Kasumi-1 (cell line): Measurements from ENCODE around the gene TMEM243.
A peak's percentile ranks its signal among the peaks of the same experiment; 100 is the strongest.
"Not testable (repeated sequence)": the region's sequence is repeated elsewhere in the genome, so short reads cannot be mapped to it uniquely, and the experiment has no call there.

Source experiments
- DNase-seq, 2 experiments: peaks; one replicate each; lab custom pipeline; 2025; lab: John Stamatoyannopoulos, UW

The TMEM243 gene

DNA sequence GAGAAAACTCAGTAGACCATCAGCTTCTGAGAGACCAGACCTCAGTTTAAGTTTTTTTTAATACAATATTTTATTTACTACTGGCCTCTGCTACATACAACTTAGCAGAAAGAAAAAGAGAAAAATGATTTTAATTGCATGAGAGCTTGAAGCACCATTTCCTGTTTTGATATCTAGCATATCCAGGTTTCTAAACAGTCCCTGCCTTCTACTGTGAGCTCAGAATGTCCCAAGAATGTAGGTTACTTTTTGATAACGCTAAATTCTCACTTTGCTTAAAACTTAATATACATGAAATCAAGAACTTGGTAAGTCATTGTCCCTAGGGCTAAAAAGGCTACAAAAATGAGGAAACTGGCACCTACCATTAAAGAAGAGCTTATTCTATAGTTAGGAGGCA is 7.0 kb downstream of the TMEM243 start:
- peak; percentile 7 to 36 for DNase-seq

DNA sequence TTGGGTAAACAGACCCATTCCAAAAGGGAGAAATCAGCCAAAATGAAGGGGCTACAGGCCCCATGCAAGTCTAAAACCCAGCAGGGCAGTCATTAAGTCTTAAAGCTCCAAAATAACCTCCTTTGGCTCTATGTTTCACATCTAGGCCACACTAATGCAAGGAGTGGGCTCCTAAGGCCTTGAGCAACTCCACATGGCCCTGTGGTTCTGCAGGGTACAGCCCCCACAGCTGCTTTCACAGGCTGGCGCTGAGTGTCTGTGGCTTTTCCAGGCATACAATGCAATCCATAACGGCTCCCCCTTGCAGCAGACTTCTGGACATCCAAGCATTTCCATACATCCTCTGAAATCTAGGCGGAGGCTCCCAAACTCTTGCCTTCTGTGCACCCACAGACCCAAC is 9.0 kb downstream of the TMEM243 start:
- DNase-seq: no peak

DNA sequence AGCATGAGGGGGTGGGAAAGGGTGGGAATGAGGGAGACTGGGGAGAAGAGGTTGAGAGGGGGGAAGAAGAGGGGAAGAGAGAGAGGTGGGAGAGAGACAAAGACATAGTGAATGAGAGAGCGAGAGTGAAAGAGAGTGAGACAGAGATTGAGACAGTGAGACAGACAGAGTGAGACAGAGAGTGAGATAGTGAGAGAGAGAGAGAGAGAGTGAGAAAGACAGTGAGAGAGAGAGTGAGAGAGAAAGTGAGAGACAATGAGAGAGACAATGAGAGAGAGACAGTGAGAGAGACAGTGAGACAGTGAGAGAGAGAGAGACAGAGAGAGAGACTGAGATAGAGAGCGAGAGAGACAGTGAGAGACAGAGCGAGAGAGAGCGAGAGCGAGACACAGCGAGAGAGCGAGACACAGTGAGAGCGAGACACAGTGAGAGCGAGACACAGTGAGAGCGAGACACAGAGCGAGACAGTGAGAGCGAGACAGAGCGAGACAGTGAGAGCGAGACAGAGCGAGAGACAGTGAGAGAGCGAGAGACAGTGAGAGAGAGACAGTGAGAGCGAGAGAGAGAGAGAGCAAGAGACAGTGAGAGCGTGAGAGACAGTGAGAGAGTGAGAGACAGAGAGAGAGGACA is 10.1 kb downstream of the TMEM243 start:
- DNase-seq: no peak

DNA sequence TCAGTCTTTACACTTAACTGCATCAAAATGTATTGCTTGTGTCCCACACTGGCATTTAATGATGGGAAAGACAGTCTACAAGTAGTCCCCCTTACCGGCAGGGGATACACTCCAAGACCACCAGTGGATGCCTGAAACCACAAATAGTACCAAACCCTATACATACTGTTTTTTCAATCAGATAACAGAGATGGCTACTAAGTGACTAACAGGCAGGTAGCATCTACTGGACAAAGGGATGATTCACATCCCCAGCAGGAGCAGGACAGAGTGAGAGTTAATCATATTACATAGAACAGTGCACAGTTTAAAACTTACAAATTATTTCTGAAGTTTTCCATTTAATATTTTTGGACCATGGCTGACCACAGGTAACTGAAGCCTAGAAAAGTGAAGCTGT is 13.2 kb downstream of the TMEM243 start:
- DNase-seq: no peak

DNA sequence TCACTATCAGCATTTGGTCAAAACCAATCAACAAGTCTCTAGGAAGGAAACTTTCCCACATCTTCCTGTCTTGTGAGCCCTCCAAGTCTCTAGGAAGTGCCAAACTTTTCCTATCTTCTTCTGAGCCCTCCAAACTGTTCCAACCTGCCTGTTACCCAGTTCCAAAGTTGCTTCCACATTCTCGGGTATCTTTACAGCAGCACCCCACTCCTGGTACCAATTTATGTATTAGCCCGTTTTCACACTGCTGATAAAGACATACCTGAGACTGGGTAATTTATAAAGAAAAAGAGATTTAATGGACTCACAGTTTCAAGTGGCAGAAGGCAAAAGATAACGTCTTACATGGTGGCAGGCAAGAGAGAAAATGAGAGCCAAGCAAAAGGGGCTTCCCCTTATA is 13.8 kb downstream of the TMEM243 start:
- DNase-seq: not testable (repeated sequence)

DNA sequence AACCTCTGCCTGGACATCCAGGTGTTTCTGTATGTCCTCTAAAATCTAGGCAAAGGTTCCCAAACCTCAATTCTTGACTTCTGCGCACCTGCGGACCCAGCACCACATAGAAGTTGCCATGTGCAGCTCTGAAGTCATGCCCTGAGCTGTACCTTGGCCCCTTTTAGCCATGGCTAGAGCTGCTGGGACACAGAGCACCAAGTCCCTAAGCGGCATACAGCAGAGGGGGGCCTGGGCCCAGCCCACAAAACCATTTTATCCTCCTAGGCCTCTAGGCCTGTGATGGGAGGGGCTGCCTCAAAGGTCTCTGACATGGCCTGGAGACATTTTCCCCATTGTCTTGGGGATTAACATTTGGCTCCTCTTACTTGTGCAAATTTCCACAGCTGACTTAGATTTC is 14.6 kb downstream of the TMEM243 start:
- DNase-seq: no peak

DNA sequence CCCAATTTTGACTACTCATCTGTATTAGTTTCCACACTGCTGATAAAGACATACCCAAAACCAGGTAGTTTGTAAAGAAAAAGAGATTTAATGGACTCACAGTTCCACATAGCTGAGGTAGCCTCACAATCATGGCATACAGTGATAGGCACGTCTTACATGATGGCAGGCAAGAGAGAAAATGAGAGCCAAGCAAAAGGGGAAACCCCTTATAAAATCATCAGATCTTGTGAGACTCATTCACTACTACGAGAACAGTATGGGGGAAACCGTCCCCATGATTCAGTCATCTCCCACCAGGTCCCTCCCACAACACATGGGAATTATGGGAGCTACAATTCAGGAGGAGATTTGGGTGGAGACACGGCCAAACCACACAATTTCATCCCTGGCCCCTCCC is 15.6 kb downstream of the TMEM243 start:
- DNase-seq: not testable (repeated sequence)

DNA sequence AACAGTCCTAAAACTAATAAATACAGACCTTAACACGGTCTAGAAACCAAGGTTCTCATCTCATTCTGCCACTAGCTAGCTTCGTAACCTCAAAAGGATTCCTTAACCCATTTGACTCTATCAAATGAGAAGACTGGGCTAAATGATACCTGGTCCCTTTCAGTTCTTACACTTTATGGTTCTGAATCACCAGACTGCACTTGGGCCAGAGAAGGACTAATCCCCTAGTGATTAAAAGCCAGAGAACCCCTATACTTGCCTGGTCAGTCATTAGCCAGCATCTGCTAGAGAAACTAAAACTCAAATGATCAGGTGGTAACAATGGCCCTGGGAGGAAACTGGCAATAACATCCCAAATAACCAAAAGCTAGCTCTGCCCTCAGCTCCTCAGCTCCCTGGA is 16.8 kb downstream of the TMEM243 start:
- DNase-seq: no peak

DNA sequence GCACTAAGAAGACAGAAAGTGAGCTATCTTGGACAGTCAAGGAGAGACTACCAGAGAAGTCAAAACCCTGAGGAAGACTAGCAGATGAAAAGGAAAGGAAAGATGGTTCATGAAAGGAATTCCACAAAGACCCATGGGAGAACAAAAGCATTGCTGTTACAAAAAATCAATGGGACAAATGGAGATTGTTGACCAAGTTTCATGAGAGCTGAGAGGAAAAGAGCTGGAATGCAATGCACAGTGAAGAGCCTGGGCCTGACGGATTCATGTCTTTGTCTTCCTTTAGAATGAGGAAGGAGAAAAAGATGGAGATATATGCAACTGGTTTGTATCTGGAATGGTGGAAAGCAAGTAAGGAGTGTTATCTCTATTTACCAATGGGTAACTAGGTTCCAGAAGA is 17.3 kb downstream of the TMEM243 start:
- no peak for DNase-seq

DNA sequence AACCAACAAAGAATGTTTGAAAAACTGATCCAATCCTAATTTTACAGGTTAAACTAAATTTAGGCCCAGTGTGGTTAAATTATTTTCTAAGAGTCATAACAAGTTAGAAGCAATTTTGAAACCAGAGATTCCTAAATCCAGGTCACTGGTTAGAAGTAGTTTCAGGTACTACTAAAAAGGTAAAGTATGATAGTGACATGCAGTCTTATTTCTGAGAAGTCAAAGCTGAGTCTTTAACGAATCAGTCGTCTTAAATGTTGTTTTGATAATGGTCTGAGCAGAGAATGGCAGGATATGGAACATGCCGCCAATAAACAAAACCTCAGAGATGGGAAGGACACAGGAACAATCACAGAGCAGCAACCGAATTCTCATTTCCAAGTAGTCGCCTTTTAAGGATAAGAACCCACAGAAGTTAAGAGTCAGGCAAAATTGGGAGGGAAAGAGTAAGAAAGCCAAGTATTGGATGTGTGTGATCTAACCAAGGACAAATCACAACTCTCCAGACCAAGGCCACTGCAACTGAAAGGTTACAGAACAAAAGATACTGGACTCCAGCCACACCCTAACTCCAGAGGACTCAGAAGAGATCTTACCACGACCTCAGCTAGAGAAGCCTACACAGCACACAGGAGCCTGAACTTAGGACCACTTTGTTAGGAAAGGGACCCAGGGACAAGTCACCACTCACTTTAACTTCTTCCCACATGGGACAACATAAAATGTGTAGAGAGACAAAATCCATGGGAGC is 19.7 kb downstream of the TMEM243 start:
- no peak for DNase-seq

DNA sequence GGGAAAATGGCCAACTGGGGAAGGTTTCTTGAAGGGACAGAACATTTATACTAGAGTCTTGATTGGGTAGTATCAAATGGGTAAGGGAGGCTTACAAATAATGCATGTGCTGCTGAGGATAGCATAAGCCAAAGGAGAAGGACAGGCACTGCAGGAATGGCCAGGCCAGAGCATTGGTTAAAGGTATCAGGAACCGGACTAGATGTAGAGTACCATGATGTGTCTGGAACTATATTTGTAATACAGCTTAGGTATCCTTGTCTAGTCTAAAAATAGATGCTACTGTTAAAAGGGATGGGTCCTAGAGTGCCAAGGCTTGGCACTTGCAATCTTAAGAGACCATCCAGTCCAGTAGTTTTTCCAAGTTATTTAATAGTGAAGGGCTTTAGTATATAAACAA is 20.3 kb downstream of the TMEM243 start:
- DNase-seq: no peak

DNA sequence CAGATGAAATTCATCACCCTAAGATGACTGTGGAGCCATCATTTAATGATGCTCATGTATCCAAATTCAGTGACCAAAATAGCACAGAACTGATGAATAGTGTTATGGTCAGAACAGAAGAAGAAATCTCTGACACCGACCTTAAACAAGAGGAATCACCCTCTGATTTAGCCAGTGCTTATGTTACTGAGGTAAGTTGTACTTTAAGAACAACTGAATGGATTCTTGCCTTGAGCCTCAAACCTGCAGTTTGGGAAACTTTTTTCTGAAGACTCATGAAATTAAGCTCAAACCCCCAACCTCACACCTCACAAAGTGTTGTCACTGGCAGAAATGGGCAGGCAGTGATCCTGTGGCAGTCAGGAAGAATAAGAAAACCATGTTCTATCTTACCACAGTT is 25.6 kb downstream of the TMEM243 start:
- DNase-seq: no peak

DNA sequence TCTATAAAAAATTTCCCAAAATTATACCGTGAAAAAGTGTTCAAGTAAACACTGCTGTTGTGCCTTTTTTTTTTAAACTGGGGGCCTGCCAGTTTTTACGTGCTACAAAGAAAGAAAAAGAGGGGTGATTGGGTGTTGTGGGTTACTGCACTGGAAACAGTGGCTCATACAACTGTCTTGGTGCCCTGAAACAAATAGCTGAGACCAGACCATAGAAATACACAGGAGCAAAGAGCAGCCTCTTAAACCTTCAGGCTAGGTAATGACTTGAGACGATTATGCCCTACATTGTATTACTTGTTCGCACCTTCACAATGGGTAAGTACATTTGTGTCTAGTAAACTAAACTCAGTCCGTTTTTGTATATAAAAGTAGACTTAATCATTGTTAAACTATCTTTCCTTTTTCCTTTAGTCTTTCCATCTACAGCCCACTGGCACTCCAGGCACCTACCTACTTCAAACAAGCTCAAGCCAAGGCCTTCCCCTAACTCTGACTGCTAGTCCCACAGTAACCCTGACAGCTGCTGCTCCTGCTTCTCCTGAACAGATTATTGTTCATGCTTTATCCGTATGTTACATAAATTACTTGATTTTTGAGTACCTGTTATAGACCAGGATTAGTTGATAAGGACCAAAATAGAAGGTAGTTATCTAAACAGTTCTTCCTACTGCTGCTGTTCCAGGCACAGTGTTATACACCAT is 26.6 kb downstream of the TMEM243 start:
- no peak for DNase-seq

DNA sequence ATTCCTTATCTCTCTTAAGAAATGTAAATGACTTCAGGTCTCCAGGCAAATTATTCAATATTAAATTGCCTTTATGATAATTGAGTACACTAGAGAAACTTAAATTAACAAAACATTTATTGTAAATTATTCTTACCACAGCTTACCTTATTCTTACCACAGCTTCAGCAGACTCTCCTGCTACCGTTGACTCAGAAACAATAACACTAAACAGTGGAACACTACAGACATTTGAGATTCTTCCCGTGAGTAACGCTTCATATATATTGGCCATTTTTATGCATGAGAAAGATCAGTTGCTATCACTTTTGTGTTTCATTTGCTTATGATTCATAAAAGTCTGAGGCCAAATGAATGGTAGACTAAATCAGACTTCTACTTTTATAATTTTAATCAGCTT is 28.7 kb downstream of the TMEM243 start:
- no peak for DNase-seq

DNA sequence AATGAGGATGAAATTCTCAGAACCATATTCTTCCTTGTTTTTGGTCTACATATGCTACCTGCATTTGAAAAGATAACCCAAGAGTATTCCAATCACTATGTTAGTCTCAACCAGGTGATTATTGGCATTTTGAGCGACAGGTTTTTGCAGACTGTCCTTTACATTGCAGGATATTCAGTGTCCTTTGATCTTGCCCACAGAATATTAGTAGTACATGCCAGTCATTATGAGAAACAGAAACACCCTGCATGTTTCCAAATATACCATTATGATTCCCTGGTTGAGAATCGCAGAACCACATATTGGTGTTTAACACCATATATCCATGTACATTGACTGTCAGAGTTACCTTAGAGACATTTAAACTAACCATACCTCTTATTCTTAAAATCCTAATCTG is 30.6 kb downstream of the TMEM243 start:
- DNase-seq: no peak

DNA sequence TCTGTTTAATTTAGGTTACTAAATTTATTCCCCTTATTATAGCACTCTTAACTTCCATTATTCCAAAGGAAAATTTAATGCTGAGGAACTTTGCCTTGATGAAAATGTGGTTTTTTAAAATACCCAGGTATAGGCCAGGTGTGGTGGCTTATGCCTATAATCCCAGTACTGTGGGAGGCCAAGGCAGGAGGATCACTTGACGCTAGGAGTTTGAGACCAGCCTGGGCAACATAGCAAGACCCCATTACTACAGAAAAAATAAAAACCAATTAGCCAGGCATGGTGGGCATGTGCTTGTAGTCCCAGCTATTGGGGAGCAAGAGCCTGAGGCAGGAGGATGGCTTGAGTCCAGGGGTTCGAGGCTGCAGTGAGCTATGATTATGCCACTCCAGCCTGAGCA is 32.4 kb downstream of the TMEM243 start:
- no peak for DNase-seq

DNA sequence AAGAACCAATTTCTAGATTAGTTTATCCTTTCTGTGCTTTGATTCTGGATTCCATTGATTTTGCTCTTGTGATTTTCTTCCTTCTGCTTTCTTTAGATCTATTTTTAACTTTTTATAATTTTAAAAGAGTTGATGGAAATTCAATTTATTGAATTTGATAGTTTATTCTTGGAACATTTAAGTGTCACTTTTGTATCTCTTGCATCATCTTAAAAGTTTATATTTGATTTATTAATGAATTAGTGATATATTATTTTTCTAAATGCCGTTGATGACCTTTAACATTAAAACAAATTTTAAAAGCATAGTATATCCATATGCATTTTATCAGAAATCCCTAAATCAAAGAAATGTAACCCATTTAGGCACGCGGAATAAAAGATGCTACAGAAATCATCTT is 40.4 kb downstream of the TMEM243 start:
- no peak for DNase-seq

DNA sequence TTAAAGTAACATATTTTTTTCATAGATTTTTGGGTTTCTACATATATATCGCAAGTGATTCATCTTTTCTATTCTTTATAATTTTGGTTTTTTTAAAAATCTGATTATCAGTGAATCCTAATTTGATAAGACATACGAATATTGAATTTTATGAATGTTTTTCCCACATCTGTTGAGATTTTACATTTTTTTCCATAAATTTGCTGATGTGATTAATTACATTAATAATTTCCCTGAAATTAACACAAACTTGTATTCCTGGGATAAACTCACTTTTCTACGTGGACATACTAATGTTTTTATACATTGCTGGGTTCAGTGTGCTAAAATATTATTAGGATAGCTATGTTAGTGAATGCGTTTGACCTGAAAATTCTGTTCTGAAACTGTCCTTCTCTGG is 41.2 kb downstream of the TMEM243 start:
- no peak for DNase-seq

DNA sequence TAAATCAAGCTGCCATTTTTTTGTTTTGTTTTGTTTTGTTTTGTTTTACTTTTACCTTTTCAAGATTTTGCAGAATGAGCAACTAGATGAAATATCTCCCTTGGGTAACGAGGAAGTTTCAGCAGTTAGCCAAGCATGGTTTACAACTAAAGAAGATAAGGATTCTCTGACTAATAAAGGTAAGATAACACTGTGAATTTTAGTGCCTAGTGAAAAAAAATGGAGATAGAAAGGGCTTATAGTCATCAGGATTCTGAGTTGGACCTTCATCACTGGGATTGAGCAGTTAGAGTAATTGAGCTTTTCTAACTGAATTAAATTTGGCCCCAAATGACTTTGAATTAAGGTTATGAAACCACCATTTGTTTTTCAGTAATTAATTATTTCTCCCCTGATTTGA is 46.1 kb downstream of the TMEM243 start:
- DNase-seq: no peak

DNA sequence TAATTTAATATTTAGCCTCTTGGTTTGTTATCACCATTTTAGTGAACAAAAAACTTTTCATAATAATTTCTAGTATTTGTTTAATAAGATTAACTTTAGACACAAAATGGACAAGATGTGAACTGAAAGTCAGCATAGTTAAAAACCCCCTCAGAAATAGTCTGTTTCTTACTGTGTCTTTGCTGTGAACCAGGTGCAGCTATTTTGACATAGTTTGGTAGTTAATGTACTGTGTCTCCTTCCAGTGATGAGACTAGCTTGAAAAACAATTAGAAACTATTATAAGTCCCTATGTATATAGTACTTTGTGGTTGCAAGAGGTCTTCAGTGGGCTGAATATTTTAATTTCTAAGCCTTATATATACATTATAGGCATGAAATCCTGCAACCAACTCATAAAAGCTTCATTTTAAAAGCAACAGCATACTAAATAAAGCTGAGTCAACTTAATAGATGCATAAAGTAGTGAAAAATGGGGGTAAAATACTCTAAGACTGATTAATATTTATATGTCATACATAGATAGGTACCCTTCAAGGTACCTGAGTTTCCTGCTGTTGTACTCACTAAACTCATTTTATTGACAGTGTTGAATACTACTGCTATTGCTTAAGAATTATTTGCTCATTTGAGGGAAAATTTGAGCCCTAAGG is 48.1 kb downstream of the TMEM243 start:
- DNase-seq: no peak

DNA sequence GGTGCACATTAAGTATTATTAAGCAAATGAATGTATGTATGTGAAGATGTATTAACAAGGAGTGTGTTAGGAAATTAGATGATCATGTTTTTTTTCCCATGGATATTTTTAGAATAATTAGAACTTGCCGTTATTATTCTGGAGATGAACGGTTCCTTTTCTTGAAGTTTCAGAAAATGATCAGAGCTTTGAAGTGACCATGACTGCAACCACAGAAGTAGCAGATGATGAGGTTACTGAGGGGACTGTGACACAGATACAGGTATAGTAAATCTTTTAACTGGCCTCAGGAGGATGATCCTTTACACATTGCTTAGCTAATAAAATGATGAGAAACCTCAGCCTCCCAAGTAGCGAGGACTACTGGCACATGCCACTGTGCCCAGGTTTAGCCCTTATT is 48.7 kb downstream of the TMEM243 start:
- no peak for DNase-seq

DNA sequence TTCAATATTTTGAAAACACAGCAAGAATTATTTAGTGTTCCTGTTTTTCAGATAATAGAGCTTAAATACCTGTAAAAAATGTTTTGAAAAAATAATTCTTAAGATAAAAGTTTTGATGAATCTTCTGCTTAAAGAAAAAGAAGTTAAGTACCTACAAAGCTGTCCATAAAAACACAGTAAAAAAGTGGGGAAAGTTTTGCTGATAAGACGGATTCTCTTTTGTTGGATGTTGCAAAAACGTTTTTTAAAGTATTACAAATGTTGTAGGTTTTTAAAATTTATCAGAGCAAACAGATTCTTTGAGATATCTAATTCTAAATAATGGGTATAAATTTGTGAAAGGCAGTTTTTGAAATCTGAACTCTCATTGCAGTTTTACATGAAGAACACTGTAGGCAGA is 55.1 kb downstream of the TMEM243 start:
- no peak for DNase-seq

DNA sequence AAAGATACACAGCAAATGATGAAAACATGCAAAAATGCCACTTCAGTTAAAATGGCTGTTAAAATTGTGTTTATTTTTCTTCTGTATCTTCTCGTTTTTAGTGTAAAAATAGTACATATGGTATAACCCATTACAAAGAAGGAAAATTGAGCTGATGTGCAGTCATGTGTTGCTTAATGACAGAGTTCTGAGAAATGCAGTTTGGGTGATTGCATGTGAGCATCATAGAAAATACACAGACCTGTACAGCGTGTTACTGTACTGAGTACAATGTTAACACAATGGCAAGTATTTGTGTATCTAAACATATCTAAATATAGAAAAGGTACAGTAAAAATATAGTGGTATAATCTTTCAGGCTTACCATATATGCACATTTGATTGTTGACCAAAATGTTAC is 60.0 kb downstream of the TMEM243 start:
- DNase-seq: no peak
